Fibroblast of skin of left quadriceps (primary cell): ENCODE data around the gene ASF1B.
"Not testable (repeated sequence)": the region's sequence is repeated elsewhere in the genome, so short reads cannot be mapped to it uniquely, and the experiment has no call there.

ENCODE experiments used
- DNase-seq, 2 experiments: peaks; one replicate each; pipeline ENCODE4 v3.0.0-alpha.2; 2013; ENCODE audit warnings: low read depth in 2 of 2

ASF1B gene

GRCh38 chr19:14136509-14137281, at the start of gene ASF1B:
Gene ASF1B, minus strand, starts transcription at chr19:14136589. Its CDS starts 133 bp downstream, at chr19:14136456.
- DNase-seq = peak; percentile 100

DNA sequence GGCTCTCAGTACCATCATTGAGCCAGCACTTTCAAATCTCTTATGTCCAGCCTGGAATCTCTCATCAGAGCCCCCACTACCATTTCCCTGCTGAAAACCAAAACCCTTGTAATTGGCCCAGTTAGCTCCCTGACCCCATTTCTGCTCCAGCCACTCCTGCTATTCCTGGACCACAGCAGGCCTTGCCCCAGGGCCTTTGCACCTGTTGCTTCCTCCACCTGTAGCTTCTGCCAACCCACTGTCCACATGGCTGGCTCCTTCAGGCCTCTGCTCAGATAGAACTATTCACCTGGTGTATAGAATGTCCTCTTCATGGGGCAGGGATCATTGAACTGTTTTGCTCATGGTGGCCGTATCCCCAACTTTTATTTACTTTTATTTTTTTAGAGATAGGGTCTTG, 49.3 kb upstream of the ASF1B start:
- not testable (repeated sequence) for DNase-seq

GRCh38 chr19:14185158-14185557, 48.8 kb upstream of the ASF1B start:
- DNase-seq = no peak

GRCh38 chr19:14183741-14184350, 47.5 kb upstream of the ASF1B start:
- no peak for DNase-seq

GRCh38 chr19:14182476-14182875, 46.1 kb upstream of the ASF1B start:
- DNase-seq = no peak

DNA sequence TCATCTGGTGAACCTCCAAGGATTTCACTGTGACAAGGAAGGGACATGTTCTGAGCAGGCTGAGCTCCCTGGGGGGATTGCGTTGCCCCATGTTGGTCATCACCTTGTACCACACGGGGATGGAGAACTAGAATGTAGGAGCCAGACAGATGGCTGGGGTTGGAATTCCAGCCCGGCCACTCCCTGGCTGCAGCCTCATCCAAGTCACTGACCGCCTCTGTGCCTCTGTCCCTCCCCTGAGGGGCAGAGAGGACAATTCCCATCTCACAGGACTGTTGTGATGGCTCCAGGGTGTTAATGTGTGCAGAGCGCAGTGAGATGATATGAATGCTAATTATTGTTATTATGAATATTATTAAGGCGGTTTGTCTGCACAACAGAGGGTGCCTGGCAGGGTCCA, 45.5 kb upstream of the ASF1B start:
- DNase-seq = no peak

- not testable (repeated sequence) for DNase-seq
These were observed 44.8 kb upstream of the ASF1B start for GRCh38 chr19:14181199-14181598.

- DNase-seq = no peak
These were observed 41.2 kb upstream of the ASF1B start for GRCh38 chr19:14177496-14178074.

GRCh38 chr19:14175351-14175792, 39.0 kb upstream of the ASF1B start:
- no peak for DNase-seq

DNA sequence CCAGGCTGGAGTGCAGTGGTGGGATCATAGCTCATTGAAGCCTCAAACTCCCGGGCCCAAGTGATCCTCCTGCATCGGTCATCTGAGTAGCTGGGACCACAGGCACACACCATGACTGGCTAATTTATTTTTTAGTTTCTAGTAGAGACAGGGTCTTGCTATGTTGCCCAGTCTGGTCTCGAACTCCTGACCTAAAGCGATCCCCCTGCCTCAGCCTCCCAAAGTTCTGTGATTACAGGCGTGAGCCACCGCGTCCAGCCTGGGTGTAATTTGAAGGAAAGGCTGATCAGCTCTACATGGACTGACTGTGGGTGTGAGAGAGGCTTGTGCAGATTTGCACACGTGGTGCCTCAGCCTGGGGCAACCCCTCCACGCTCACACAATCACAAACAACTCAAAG, 38.5 kb upstream of the ASF1B start:
- DNase-seq = no peak

DNA sequence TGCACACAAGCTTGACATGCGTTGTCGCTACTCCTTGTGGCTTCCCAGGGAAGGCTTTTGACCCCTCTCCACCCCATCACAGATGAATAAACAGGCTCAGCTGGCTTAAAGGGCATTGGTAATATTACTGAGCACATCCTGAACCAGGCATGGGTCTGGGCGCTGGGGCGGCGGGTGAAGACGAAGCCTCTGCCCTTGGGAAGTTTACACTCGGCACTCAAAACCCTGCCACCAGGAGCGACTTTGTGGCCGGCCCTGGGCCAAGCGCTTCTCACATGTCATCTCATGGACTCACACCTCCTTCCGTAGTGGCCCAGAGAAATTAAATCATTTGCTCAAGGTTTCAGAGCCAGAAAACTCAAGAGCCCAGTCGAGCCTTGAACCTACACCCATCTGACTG, 32.6 kb upstream of the ASF1B start:
- DNase-seq = no peak

DNA sequence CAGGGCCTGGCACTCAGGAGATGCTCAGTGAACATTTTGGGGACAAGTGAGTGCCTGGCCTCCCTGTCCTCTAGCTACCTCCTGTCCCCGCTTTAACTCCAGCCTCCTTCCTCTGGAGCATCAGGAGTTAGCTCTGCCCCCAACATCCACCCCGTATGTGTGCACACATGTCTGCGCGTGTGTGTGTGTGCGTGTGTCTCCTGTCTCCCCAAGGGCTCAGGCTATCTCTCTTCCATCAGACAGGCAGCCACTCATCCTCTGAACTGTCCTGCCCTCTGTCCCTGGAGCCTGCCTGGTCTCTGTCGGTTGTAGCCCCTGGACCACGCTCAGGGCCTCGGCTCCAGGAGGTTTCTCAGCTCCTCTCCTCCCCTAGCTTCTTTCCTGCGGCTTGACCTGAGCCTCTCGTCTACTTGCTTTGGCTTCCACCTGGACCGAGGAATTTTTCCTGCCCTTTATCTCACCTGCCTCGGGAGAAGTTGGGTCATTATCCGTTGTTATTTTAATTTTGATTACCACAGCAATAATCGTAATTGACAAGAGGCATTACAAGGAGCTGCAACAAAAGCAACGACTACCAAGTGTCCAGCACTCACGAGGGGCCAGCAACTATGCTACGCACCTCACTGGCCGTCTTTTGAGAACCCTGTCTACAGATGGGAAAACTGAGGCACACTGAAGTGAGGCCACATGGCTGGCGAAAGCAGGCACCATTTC, 32.0 kb upstream of the ASF1B start:
- DNase-seq = no peak

DNA sequence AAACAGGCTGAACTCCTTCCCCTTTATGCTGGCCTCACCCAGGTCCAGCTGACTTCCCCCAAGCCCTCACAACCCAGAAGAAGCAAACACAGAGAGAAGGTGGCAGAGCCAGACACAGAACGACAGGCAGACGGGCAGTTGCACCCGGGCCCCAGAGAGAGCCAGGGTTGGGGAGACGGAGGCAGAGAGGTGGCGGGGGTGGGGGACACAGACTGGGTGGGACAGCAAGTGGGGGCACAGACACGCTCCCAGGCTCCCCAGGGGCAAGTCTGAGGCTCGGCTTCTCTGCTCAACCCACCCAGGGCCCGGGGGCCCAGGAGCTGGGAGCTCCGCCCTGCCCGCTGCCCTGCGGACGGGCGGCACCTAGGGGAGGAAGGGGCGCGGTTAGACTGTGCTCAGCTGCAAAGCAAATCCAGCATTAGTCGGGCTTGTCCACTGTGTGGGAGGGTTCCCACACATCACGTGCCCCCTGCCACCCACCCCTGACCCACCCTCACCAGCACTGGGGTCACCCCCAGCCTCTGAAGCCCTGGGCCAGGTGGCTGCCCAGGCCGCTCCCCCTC, 31.3 kb upstream of the ASF1B start:
- no peak for DNase-seq

GRCh38 chr19:14166999-14167575, 30.7 kb upstream of the ASF1B start:
- DNase-seq = no peak

DNA sequence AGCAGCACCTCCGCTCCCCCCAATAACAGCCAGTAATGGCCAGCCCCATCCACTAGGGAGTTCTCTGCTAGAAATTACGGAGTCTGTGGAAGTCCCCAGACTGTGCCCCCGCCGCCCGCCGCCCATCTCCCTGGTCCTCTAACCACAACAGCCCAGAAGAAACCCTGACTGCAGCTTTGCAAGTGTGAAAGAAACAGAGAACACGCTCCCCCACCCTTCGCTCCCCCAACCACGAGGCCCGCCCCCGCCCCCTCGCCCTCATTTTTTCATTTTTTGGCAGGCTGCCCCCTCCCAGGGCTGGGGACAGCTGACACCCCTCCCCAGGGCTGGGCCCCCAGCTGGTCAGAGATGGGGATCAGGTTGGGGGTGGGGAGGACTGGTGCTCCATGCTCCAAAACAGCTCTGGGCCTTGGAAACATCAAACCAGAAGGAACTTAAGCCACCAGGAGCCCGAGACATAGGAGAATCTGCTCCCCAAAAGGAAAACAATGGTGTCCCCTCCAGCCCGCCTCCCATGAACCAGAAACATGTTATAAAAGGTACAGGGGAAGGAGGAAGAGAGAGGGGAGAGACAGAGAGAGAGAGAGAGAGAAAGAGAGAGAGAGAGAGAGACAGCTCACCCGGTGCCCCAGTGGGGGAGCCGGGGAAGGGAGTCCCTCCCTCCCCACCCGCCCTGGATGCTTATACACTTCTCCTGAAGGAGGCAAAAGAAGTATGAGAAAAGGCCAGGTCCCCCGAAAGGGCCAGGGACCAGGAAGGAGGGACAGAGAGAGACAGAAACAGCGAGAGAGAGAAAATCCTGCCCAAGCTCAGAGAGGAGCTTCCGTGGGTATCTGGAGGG, 29.8 kb upstream of the ASF1B start:
- no peak for DNase-seq

DNA sequence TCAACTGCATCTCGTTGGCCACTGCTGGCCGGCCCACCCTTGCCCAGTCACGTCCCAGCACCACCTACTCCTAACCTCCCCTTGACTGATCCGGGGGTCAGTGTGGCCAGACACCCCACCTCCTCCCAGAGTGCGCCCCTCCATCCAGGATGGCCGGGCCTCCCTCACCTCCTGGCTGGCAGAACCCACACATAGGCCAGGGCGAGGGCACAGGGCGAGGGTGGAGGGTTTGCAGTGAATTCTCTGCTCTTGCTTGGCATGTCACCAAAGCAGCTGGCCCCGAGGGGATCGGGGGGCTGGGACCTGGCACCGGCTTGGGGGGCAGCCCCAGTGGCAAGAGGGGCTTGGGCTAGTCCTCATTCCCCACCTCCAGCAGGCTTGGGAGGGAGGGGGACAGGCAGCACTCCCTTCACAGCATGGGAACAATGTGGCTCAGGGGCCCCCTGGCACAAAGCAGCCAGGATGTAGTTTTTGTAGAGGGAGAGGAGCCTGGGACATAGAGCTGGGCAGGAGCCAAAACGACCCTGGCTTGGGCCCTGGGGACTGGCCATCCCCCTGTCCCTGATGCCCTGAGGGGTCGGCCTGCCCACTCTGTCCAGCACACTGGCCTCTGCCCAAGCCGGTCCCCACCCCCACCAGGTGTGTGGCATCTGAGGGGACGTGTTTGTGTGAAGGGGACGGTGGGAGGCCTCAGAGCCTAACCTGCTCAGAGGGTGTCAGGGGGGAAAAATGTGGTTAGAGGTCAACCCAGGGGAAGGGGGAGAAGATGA, 28.5 kb upstream of the ASF1B start:
- DNase-seq = no peak

- no peak for DNase-seq
These were observed 27.7 kb upstream of the ASF1B start for GRCh38 chr19:14164082-14164481.

DNA sequence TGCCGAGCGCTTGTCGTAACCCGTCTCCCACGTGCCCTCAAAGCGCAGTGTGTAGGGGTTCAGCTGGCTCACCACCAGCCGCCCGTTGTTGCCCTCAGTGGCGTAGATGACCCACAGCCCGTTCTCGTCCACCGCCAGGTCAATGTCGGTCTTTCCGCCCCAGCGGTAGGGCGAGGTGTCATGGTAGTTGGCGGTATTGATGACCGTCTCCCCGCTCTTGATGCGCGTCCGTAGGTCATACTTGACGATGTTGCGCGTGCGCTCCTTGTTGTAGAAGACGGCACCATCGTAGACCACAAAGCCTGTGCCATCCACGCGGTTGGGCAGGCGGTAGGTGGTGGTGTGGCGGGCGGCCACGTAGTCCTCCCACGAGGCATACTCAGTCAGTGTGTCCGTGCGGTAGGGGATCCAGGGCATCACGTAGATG, 26.5 kb upstream of the ASF1B start:
- DNase-seq = no peak

- no peak for DNase-seq
These were observed 24.9 kb upstream of the ASF1B start for GRCh38 chr19:14161305-14161704.
